DMS153 treated with DMSO at 0.1 percent for 48 hours (cell line): ENCODE results near the gene KIF2C.
"Not testable (repeated sequence)": the region's sequence is repeated elsewhere in the genome, so short reads cannot be mapped to it uniquely, and the experiment has no call there.

Experiments
- DNase-seq: peaks from one replicate; lab custom pipeline; 2025; ENCODE audit not compliant: unreplicated experiment; lab: John Stamatoyannopoulos, UW

The KIF2C gene

GRCh38 chr1:44718091-44718490 lies 21.5 kb upstream of the KIF2C start:
- no peak for DNase-seq

- DNase-seq, result no peak
Observed at GRCh38 chr1:44719318-44719717, 20.3 kb upstream of the KIF2C start.

DNA sequence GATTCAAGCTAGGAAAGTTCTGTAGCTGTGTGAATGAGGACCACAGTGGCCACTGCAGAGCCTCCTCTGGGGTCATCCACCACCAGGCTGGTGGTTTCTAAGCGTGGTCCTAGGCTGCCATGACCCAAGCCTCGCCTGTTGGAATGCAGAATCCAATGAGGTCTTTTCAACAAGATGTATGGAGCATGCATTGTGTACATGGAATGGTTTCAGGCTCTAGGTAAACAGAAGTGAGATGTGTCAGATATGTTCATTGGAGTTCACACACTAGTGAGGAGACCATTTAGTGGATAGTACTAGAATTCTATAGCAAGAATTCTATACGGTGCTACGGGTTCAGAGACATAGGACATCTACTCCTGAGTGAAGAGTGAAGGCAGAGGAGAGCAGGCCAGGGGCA lies 19.4 kb upstream of the KIF2C start:
- no peak for DNase-seq

GRCh38 chr1:44721485-44722361 lies 17.9 kb upstream of the KIF2C start:
- DNase-seq, result peak; percentile 98

GRCh38 chr1:44723064-44723463 lies 16.6 kb upstream of the KIF2C start:
- no peak for DNase-seq

DNA sequence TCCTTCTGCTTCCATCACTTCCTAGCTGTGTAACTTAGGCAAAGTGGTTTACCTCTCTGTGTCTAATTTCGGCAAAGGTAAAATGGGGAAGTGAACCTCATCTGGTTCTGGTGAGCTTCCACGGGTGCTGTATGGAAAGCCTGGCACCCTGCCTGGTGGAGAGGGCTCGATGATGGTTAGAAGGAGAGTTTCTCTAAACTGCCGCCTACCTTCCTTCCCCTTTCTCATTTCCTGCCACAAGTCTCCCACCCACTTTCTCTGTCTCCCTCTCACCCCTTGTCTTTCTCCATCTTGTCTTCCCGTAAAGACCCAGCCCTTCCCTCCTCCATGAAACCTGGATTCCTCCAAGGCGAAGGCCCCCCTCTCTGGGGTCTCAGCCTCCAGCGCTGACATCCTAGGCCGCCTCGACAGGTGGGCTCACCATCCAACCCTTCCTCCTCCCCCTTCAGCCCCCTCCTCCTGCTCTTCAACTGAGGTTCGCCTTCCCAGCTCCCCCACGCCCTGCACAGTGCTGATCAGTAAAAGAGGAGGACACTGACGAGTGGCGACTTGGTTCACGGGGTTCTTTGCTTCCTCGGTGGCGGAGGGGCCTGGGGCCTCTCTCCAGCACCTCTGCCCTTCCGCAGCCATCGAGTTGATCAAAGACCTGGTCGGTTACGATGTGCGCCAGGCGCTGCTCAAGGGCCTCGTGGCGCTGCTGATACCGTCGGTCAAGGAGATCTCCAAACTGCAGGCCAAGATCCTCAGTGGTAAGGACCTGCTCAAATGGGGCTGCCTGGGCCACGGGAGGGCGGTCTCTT lies 15.9 kb upstream of the KIF2C start:
- no peak for DNase-seq

DNA sequence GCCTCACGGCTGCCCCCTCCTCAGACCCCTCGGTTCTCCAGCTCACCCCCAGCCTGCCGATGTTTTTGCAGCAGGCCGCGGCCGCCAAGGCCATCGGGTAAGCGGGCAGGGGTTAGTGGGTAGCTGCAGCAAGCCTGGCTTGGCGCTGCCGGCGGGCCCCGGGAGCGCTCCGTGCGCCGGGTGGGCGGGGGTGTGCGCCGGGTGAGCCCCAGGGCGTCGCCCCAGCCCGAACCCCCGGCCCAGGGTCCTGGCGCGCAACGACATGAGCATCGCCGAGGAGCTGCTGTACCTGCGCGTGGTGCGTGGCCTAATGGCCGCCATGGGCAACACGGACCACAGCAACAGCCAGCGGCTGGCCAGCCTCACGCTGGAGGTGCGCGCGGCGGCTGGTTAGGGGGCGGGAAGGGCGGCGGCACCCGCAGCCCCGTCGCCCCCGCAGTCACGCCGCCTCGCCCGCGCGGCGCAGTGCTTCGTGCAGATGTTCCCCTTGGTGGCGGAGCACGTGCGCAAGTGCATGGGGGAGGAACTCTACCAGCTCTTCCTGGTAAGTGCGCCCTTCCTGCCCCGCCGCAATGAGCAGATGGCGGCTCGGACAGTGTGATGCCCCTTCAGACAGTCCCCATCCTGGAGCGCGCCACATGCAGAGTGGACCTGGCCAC lies 15.2 kb upstream of the KIF2C start:
- no peak for DNase-seq

DNA sequence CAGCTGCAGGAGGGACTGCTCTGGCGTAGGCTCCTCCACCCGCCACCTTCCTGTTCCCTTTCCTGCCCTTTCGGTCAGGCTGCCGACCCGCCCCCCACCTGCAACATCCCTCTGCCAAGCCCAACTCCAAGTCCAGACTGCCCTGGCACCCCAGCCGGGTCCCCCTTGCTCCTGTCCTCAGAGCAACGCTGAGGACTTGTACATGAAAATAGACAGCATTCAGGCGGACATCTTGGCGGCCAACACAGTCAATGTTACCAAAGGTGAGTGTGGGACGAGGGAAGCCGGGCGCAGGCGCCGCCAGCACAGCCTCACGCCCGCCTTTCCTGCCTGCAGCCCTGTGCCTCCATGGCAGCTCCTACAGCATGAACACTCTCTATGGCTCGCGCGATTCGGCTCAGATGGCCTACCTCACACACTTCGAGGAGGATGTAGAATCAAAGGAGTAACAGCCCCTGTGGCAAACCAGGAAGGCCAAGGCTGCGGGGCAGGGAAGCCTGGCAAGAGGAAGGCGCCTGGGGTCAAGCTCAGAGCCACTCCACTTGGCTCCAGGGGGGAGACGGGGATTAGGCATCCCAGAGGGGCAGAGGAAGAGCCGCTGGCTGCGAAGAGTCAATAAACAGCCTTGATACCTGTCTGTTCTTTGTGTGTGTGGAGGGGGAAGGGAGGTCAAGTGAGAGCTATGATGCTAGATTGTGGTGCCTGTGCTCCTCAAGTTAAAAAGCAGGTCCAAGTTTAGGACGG lies 14.5 kb upstream of the KIF2C start:
- no peak for DNase-seq

DNA sequence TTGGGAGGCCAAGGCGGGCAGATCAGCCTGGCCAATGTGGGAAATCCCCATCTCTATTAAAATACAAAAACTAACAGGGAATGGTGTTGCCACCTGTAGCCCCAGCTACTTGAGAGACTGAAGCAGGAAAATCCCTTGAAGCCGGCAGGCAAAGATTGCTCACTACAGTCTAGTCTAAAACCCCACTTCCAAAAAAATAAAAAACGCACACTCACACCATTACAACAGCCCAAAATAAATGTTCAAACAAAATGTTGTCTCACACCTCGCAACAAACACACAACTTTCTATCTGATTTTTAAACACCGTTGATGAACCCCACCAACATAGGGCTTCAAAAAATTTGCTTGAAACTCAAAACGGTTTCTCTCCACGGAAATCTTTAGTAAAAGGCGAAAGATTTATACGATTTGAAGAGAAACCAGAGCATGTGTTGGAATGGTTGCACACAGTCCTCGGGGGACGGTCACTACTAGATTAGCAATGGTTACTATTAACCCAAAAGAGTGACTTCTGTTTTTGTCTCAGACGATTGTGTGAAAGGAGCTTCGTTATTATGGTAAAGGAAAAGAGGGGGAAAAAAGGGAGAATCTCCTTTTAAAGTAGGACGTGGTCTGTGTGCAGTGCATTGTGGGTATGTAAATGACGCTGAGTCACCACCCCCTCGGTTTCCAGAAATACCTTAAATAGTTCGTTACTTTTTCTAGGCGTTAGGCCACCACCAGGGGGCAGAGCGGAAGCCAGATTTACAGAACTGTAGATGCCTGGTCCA lies 8.7 kb upstream of the KIF2C start, which contains the start of gene RNU5D-1:
Gene RNU5D-1 (minus strand): TSS at position 430 of the 772 bp plus-strand sequence.
- DNase-seq, result peak; percentile 99

- no peak for DNase-seq
Observed at GRCh38 chr1:44733365-44733764, 6.3 kb upstream of the KIF2C start.

GRCh38 chr1:44733784-44734183 lies 5.9 kb upstream of the KIF2C start:
- DNase-seq, result no peak

- no peak for DNase-seq
Observed at GRCh38 chr1:44735992-44736391, 3.6 kb upstream of the KIF2C start.

- DNase-seq, result not testable (repeated sequence)
Observed at GRCh38 chr1:44738953-44739306, 707 bp upstream of the KIF2C start.

DNA sequence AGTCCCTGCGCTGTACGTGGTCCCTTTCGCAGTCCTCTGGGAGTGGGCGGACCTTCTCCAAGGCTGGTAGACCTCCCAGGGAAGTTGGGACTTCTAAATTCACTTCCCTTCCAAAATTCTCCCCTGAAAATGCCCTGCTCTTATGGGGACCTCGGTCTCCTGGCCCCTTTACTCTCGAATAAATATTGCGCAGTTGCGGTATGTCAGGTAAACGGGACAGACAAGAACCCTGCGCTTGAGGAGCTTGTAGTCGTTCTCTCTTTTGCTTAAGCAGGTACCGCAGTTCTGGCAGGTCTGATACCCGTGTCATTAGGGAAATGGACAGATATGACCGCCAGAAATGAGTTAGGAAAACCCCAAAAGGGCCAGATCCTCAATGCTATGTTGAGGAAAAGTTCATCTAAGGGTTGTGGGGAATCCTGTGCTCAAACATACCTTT lies 561 bp downstream of the KIF2C start:
- DNase-seq, result no peak

- no peak for DNase-seq
Observed at GRCh38 chr1:44743211-44743610, 3.6 kb downstream of the KIF2C start.

DNA sequence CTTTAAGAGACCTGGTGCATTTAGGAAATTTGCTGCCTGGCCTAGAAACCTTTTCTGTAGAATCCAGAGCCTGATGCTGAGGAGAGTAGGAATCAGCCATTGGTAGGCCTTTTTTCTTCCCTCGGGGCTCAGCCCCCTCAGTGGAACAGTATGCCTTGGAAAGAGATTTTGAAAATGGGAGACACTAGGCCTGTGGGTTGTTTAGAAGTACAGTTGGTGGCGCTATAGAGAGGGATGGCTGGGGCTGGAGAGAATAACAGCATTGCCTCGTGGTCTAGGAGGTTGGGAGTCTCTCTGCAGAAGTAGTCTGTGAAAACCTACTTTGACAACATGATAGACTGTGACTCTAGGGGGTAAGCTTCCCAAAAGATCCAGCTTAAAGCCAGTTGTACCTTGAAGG lies 8.2 kb downstream of the KIF2C start:
- no peak for DNase-seq

DNA sequence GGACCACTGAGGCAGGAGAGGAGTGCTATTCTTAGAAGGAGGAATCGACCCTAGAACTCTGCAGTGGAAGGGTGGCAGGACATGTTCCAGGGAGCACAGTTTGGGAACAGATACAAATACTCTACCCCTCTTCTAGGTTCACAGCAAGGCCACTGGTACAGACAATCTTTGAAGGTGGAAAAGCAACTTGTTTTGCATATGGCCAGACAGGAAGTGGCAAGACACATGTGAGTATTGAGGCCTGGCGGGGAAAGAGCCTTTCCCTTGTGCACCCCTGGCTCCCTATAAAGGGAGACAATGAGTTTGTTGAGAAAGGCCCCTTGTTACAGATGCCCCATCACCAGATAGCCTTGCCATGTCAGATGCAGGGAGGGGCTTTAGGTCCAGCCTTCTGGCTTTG lies 17.8 kb downstream of the KIF2C start:
- DNase-seq, result no peak

DNA sequence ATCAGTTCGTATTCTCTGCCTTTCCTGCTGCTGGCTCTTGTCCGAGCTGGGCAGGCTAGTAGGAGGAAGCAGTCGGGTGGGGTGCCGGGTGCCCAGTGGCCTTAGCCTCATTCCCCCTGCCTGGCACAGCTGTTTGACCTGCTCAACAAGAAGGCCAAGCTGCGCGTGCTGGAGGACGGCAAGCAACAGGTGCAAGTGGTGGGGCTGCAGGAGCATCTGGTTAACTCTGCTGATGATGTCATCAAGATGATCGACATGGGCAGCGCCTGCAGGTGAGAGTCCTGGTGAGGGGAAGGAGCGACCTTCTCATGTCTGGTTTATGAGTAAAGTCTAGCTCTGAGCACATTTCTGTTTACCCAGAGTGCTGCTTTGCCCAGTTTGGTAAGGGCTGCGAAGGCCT lies 19.4 kb downstream of the KIF2C start:
- DNase-seq, result no peak

GRCh38 chr1:44760876-44761275 lies 21.2 kb downstream of the KIF2C start:
- DNase-seq, result no peak

DNA sequence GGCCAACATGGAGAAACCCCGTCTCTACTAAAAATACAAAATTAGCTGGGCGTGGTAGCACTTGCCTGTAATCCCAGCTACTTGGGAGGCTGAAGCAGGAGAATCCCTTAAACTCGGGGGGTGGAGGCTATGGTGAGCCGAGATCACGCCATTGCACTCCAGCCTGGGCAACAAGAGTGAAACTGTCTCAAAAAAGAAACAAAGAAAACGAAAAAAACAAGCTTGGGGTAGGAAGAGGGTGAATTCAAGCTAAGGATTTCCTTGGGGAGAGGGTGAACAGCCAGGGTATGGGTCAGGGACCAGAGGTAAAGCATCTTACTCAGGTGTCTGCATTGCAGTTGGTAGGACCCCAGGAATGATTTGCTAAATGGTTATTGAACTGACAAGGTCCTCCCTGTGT lies 26.8 kb downstream of the KIF2C start:
- DNase-seq, result not testable (repeated sequence)
